Activated T-helper 1 cell treated with anti-CD3 and anti-CD28 coated beads, Interleukin-2, amount 50 U/mL, for 16 hours (primary cell): ENCODE data around the gene IDH3A.
"Not testable (repeated sequence)": the region's sequence is repeated elsewhere in the genome, so short reads cannot be mapped to it uniquely, and the experiment has no call there.

ENCODE experiments used
- DNase-seq, 2 donors: peaks; one replicate each; pipeline ENCODE4 v3.0.0-alpha.2; 2020; ENCODE audit warnings: low read depth in 1 of 2, low spot score in 1 of 2

The IDH3A gene

GRCh38 chr15:78129077-78129750 lies 19.9 kb upstream of the IDH3A start:
- DNase-seq = no peak

GRCh38 chr15:78129751-78130287 lies 19.3 kb upstream of the IDH3A start:
- DNase-seq = no peak

- DNase-seq = no peak
These were observed 18.5 kb upstream of the IDH3A start for GRCh38 chr15:78130466-78131294.

GRCh38 chr15:78131295-78132061 lies 17.7 kb upstream of the IDH3A start, which contains the start of gene CIB2:
TSS of gene CIB2 (minus strand) at chr15:78131445. CDS start at chr15:78131215, 230 bp downstream.
- peak; percentile 40 to 70 for DNase-seq

GRCh38 chr15:78133801-78134200 lies 15.4 kb upstream of the IDH3A start:
- DNase-seq = no peak

- no peak for DNase-seq
These were observed 9.6 kb upstream of the IDH3A start for GRCh38 chr15:78139578-78139977.

- no peak for DNase-seq
These were observed 8.9 kb upstream of the IDH3A start for GRCh38 chr15:78140292-78140691.

- DNase-seq = no peak
These were observed 6.8 kb upstream of the IDH3A start for GRCh38 chr15:78142332-78142731.

GRCh38 chr15:78146425-78147154 lies 2.6 kb upstream of the IDH3A start:
- no peak for DNase-seq

- no peak for DNase-seq
These were observed 1.6 kb upstream of the IDH3A start for GRCh38 chr15:78147566-78147965.

GRCh38 chr15:78148392-78149067 lies 632 bp upstream of the IDH3A start:
- no peak for DNase-seq

- DNase-seq = no peak
These were observed 916 bp downstream of the IDH3A start for GRCh38 chr15:78149805-78150751.

- DNase-seq = not testable (repeated sequence)
These were observed 1.9 kb downstream of the IDH3A start for GRCh38 chr15:78151075-78151474.

GRCh38 chr15:78154955-78155354 lies 5.8 kb downstream of the IDH3A start:
- DNase-seq = no peak

GRCh38 chr15:78155355-78155939 lies 6.3 kb downstream of the IDH3A start:
- DNase-seq = no peak

GRCh38 chr15:78156653-78157052 lies 7.5 kb downstream of the IDH3A start:
- no peak for DNase-seq

GRCh38 chr15:78157203-78157602 lies 8.0 kb downstream of the IDH3A start:
- DNase-seq = no peak

GRCh38 chr15:78159395-78159794 lies 10.2 kb downstream of the IDH3A start:
- no peak for DNase-seq

- no peak for DNase-seq
These were observed 12.9 kb downstream of the IDH3A start for GRCh38 chr15:78162038-78162437.
